NCI-H748 (cell line): ENCODE data around the gene MAN2A2.
"Not testable (repeated sequence)": the region's sequence is repeated elsewhere in the genome, so short reads cannot be mapped to it uniquely, and the experiment has no call there.

Experiments
- DNase-seq: peaks from one replicate; lab custom pipeline; 2025; ENCODE audit not compliant: unreplicated experiment; lab: John Stamatoyannopoulos, UW

The MAN2A2 gene

DNA sequence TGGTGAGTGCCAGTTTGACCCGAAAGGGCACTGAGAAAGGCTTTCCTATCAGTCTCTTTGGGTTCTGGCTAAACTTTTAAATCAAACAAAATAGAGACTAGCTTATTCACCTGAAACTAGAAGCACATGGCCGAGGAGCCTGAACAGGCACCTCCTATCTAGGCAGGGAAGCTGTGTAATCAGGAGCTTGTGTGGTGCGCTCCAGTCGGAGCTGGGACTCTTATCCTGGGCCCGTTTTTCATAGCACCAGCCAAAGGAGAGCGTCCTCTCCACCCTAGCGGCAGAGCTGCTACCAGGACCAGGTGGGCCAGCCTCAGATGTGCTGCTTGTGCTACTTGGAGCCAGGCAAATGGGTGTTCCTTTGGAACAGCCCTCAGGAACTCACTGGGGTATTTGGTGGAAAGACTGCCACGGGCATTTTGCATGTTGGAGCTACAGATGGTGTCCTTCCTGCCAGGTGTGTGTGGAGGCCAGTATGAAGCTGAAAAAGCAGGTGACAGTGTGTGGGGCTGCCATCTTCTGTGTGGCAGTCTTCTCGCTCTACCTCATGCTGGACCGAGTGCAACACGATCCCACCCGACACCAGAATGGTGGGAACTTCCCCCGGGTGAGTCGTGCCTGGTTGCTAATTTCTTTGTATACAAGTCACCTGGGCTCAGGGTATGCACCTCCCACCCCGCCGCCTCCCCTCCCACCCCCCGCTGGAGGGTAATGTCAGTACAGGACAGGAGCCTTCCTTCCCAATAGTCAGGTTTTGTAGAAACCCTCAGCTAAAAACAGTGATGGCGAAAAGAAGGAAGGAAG, 833 bp downstream of the MAN2A2 start:
- DNase-seq: peak; percentile 16

DNA sequence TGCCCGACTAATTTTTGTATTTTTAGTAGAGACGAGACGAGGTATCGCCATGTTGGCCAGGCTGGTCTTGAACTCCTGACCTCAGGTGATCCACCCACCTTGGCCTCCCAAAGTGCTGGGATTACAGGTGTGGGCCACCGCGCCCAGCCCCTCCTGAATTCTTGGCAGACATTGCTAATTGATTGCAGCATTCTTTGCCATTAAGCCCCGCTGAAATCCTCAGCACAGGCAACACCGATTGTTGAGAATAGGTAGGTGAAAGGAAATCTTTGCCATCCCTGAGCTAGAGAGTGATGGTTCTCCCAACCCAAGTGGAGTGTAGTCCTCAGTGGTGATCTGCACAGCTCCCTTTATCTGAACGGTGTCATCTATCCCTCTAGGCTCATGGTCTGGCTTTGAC, 1.6 kb downstream of the MAN2A2 start:
- no peak for DNase-seq

DNA sequence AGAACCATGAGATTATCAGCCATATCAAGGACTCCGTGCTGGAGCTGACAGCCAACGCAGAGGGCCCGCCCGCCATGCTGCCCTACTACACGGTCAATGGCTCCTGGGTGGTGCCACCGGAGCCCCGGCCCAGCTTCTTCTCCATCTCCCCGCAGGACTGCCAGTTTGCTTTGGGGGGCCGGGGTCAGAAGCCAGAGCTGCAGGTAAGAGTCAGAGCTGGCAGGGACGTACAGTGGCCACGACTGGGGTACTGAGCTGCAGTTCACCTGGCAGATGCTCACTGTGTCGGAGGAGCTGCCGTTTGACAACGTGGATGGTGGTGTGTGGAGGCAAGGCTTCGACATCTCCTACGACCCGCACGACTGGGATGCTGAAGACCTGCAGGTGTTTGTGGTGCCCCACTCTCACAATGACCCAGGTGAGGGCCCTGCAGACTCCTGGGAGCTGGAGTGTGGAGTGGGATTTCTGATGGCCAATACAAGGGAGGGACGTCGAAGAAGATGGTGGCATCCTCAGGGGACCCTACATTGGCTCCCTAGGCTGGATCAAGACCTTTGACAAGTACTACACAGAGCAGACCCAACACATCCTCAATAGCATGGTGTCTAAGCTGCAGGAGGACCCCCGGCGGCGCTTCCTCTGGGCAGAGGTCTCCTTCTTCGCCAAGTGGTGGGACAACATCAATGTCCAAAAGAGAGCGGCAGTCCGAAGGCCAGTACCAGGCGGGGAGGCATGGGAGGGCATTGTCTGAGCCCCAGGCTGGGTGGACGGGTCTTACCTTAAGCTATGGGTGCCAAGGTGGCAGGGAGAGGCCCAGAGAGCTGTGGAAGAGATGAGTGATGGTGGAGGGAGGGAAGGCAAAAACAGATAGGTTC, 2.4 kb downstream of the MAN2A2 start:
- no peak for DNase-seq

DNA sequence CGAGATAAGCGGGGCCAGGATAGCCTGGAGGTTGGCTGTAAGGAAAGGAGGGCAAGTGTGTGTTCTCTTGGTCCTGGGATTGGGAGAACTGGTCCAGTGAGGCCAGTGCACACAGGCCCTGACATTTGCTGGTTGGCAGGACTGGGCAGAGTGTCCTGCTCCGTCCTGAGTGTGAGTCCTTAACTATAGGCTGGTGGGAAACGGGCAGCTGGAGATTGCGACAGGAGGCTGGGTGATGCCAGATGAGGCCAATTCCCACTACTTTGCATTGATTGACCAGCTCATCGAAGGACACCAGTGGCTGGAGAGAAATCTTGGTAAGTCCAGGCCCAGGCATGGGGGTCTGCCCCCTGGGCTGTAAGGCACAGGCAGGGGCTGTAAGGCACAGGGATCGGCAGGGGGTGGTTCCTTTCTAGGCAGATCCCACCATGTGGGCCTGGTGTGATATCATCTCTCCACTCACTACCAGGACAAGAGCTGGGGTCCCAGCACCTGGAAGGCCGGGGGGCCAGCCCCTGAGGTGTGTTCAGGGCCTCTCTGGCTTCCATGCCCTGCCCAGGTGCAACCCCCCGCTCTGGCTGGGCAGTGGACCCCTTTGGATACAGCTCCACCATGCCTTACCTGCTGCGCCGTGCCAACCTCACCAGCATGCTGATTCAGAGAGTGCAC, 3.2 kb downstream of the MAN2A2 start:
- DNase-seq: no peak

DNA sequence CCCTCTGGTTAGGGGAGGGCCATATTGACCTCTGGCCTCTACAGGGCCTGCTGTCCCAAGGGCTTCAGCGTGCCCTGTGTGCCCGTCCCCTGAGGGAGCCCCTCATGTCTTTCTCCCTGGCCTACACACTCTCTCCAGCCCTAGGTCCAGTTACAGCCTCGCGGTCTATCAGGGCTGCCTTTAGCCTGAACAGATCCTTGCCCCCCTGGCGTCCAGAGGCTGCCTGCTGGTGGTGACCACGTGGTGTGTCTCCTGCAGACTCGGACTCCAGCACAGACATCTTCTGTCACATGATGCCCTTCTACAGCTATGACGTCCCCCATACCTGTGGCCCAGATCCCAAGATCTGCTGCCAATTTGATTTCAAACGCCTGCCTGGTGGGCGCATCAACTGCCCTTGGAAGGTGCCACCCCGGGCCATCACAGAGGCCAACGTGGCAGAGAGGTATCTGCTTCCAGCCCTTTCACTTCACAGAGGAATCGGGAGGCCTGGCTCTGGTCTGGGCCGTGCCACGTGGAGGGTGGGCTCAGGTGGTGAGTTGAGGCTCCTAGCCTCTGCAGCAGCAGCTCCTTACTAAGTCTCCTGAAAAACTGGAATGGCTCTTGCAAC, 4.1 kb downstream of the MAN2A2 start:
- no peak for DNase-seq

DNA sequence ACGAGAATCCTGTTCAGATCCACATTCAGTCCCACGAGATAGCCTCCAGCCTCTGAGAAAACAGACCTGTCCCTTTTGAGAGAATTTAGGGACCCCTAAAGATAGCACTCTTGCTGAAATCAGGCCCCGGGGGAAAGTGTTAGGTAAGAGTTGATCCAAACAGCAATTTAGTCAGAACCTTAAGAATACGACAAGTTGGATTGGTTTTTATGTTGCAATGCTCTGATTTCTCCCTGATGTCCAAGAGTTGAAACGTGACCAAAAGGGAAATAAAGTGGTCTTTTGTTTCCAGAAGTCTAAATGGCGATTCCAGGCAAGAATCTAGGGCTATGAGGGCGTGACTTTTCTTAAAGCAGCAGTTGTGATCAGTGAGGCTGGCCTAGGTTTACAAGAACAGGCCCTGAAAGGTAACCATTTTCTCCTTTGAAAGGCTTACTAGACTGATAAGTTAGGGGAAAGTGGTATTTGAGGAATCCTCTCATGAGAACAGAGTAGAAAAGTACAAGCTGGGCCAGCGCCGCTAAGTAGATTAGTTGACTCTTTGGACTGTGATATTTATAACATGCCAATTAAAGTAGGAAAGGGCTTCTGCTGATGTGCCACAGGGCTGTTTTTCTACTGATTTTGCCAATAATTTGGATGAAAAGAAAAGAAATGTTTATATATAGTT, 4.9 kb downstream of the MAN2A2 start:
- DNase-seq: no peak

DNA sequence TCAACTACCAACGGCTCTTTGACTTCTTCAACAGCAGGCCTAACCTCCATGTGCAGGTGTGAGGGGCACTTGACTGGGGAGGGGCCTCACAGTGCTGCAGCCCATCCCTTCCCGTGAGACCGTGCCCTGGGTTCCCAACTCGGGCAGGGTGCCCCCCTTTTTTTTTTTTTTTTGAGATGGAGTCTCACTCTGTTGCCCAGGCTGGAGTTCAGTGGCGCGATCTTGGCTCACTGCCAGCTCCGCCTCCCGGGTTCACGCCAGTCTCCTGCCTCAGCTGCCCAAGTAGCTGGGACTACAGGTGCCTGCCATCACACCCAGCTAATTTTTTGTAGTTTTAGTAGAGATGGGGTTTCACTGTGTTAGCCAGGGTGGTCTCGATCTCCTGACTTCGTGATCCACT, 6.3 kb downstream of the MAN2A2 start:
- DNase-seq: not testable (repeated sequence)

DNA sequence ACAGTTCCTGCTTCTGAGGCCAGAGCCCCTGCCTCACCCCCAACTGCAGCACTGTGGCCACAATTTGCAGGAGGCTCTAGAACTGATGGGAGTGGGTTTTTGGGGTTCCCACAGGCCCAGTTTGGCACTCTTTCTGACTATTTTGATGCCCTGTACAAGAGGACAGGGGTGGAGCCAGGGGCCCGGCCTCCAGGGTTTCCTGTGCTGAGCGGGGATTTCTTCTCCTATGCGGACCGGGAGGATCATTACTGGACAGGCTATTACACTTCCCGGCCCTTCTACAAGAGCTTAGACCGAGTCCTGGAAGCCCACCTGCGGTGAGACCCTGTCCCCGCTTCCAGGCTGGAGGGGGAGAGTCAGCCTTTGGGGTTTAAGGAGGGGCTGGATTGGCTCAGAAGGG, 6.9 kb downstream of the MAN2A2 start:
- no peak for DNase-seq

DNA sequence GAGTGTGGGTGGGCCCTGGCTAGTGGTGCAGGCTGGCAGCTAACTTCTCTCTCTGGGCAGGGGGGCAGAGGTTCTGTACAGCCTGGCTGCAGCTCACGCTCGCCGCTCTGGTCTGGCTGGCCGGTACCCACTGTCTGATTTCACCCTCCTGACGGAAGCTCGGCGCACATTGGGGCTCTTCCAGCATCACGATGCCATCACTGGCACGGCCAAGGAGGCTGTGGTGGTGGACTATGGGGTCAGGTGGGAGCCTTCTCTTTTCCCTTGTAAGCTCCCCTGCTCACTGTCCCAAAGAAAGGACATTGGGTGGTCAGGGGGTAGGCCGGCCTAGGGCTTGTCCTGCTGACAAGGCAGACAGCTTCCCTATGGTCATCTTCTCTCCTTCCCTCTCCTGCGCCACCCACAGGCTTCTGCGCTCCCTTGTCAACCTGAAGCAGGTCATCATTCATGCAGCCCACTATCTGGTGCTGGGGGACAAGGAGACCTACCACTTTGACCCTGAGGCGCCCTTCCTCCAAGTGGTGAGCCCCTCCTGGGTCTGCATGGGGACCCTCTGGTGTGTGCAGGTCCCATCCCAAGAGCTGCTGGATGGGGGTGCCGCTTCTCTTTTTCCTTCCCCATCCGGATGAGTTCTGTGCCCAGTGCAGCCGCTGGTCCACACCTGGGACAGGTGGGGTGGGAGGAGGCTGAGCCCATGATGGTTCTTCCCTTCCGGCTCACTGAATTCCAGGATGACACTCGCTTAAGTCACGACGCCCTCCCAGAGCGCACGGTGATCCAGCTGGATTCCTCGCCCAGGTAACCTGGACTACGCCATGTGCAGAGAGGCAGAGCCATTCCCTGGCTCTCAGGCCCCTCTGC, 7.6 kb downstream of the MAN2A2 start:
- DNase-seq: no peak

DNA sequence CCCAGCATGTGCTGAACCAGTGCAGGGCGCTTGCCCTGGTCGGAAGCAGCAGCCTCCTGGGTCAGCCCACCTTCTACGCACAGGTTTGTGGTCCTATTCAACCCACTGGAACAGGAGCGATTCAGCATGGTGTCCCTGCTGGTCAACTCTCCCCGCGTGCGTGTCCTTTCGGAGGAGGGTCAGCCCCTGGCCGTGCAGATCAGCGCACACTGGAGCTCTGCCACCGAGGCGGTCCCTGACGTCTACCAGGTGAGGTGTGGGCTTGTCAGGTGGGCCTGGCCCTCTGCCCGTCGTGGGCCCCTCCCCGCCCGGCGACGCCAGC, 8.2 kb downstream of the MAN2A2 start:
- no peak for DNase-seq

DNA sequence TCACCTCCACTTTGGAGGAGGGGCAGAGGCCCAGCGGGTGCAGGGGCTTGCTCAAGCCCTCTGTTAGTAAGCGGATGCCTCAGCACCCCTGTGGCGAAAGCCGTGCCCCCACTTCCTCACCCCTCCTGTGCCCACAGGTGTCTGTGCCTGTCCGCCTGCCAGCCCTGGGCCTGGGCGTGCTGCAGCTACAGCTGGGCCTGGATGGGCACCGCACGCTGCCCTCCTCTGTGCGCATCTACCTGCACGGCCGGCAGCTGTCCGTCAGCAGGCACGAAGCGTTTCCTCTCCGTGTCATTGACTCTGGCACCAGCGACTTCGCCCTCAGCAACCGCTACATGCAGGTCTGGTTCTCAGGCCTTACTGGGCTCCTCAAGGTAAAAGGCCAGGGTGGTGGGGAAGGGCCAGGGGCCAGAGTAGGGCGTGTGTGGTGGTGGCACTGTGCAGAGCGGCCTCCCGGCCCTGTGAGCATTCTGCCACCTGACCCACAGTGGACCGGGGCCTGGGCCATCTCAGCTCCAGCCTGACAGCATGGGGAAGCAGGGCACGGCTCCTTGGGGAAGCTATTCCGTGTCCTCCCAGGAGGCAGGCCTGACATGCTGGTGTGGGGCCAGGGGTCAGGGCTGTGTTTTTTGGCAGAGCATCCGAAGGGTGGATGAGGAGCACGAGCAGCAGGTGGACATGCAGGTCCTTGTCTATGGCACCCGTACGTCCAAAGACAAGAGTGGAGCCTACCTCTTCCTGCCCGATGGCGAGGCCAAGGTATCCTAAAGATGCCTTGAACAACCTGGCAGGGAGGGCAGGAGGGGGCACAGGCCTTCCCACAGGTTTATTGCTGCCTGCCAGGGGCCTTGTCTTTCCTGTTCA, 9.0 kb downstream of the MAN2A2 start:
- no peak for DNase-seq

DNA sequence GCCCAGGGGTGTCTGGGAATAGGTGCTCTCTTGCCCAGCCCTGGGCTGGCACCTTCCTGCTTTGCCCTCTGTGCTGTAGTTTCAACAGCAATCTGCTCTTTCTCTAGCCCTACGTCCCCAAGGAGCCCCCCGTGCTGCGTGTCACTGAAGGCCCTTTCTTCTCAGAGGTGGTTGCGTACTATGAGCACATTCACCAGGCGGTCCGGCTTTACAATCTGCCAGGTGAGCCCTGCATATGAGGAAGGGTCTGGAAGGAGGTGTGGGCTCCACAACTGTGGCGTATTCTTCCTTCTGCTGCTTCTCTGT, 9.6 kb downstream of the MAN2A2 start:
- DNase-seq: no peak

DNA sequence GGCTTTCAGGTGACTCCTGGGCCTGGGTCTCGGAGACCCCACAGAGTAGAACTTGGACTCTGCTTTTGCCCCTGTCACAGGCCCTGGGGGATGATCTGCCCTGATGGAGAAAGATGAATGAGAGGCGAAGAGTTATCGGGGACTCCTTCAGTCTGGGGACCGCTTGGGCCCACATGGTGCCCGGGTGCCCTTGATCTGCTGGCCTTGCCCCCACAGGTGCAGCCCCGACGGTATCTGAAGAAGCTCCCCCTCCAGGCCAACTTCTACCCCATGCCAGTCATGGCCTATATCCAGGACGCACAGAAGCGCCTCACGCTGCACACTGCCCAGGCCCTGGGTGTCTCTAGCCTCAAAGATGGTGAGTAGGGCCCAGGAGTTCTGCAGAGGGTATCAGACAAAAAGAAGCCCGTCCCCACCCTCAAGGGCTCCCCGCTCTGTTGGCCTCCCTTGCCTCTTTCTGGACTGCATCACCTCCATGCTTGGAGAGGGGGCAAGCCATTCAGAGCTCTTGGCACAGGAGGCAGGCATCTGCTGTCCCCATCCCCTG, 10.4 kb downstream of the MAN2A2 start:
- DNase-seq: no peak

DNA sequence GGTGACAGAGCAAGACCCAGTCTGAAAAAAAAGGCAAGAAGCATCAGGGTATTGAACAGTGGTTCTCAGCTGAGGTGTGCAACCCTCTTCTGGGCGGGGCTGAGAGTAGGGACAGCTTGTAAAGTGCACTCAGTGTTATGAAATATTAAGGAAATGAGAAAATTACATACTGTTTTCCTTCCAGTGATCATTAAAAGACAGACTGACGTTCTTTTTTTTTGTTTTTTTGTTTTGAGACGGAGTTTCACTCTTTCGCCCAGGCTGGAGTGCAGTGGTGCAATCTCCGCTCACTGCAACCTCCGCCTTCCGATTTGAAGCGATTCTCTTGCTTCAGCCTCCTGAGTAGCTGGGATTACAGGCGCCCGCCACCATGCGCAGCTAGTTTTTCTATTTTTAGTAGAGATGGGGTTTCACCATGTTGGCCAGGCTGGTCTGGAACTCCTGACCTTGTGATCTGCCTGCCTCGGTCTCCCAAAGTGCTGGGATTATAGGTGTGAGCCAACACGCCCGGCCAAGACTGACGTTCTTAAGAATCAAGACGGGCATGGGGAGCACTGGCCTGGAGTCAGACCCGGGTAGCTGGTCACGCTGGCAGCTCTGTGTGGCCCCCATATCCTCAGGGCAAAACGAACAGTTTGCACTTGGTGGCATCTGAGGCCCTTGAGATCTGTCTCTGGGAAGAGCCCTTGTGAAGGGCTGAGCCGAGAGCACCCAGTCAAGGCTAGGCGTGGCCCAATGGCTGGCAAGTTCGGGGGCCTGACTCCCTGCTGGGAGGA, 11.4 kb downstream of the MAN2A2 start:
- no peak for DNase-seq

DNA sequence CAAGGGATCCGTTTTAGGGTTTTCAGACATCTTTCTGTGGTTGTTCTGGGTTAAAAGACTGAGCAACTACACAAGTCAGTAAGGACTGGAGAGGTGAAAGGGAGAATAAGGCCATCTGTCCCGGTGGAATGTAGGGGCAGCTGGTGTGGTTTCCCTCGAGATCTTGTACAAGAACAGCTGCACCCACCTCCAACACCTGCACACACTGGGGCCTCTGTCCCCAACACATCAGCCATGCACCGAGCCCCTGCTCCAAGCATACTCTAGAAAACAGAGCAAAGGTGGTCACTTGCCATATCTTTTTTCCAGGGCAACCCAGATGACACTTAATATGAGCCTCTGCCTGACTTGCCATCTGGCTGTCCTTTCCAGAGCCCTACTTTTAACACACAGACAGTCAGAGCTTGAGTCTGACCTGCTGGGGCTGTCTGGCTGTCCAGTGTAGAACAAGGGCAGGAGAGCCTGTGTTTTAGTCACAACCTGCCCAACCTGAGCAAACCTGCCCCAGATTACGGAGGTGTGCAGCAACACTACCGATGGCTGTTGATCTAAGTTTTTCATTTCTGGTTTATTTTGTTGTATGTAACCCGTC, 12.2 kb downstream of the MAN2A2 start:
- DNase-seq: no peak

DNA sequence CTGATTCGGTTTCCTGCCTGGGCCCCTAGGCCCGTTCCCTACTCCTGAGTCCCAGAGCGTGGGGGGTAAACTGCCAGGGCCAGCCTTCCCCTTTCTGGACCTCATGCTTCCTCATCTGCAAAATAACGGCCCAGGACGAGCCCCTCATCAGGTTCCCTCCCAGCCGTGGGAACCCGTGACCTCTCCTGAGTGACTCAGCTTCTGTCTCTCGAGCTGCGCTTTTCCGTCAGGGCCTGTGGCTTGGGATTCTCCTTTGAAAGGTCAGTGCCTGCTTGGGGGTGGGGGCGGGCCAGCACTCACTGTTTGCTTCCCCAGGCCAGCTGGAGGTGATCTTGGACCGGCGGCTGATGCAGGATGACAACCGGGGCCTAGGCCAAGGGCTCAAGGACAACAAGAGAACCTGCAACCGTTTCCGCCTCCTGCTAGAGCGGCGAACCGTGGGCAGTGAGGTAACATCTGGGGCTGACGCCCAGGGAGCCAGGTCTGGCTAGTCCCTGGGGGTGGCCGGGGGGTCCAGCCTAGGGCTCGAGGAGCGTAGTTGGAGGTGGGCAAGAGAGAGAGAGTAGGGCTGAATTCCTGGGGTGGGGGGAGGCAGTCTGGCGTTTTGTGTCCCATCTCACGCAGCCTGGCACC, 12.8 kb downstream of the MAN2A2 start:
- DNase-seq: no peak

DNA sequence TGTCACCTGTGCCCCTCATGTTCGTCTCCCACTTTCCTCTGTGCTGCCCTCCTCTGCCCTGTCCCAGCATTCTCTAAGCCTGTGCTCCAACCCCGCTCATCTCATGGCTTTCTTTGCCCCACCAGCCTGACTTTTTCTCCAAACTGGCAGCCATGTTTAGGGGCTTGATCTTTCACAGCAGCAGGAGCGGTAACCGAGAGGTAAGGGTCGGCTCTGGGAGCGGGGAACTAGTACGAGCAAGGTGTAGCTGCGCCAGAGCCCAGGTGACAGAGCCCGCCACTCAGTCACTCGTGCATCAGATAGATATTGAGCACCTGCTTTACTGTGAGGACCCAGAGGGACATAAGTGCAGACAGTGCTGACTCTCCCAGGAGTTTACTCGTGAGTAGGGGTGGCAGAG, 13.4 kb downstream of the MAN2A2 start:
- DNase-seq: no peak
